Hepatic stellate cell (primary cell): ENCODE results near the gene C1GALT1.
"Not testable (repeated sequence)": the region's sequence is repeated elsewhere in the genome, so short reads cannot be mapped to it uniquely, and the experiment has no call there.

Source experiments
- DNase-seq: peaks from one replicate; pipeline ENCODE4 v3.0.0; 2011; ENCODE audit warnings: low spot score

Gene C1GALT1

DNA sequence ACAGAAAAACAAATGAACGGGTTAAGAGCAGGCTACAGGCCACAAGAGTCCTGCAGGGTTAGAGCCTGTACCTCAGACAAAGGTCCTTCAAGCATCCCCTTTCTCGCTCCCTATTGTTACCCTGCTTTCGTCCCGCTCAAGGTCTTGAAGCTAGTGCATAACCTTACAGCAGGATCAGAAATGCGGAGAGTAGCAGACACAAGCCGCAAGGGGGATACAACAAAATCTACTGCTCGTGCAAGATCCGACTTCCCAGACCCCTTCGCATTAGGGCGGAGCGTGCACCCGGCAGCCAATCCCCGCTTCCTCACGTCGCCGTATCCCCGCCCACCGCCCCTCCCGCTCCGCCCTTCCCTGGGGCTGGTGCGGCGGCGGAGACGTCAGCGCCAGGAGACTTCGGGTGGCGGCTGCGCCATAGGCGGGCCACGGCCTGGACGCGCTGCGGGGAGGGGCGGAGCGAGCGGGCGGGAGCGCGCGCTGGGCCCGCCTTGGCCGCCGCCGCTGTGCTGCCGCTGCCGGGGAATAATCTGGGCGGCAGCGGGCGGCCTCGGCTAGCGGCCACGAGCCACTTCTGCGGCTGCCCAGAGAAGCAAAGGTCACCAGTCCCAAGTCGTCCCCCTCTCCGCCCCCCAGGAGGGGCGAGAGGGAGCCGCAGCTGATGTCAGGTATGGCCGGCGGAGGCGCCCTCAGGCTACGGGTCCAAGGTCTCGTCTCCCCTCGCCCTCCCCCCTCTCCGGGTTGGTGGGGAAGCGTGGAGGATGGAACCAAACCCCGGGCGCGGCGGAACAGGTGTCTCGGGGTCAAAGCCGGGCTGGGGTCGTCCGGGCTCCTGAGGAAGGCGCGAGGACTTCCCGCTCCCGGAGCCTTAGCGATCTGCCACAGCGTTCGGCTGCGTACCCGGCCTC, at the start of gene C1GALT1:
C1GALT1 (plus strand) TSS at position 389 of the 905 bp plus-strand sequence. CDS start 51,776 bp downstream, outside the sequence.
- DNase-seq = peak; percentile 90

DNA sequence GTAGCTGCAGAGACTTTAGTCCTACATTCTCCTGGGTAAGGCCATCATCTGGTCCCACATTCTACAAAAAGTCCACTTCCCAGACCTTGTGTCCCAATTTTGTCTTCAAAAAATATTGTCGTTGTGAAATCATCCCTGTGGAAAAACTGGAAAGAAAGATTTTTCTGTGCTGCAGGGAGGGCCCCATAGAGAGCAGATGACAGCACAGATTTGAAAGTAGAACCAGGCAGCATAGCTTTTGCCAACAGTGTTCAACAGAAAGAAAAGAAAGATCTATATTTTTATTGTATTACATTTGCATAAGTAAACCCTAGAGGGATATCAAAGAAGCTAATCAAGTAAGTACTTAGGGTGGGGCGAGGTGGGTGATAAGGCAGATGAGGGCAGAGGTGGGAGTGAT, 48.3 kb upstream of the C1GALT1 start:
- DNase-seq = no peak

DNA sequence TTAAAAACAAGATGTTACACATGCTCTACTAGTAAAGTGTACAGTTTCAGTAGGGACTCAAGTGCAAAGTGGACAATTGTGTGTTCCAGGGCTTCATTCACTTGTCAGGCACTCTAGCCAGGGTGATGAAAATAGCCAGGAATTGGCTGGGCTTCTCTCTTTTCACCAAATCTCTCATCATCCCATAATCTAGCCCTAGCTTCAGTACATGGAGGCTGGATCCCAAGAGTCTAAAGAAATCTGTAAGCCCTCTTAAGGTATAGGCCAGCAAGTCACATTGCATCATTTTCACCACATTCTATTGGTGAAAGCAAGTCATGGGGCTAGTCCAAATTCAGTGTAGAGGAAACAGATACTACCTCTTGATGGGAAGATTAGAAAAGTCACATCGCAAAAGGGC, 47.3 kb upstream of the C1GALT1 start:
- no peak for DNase-seq

DNA sequence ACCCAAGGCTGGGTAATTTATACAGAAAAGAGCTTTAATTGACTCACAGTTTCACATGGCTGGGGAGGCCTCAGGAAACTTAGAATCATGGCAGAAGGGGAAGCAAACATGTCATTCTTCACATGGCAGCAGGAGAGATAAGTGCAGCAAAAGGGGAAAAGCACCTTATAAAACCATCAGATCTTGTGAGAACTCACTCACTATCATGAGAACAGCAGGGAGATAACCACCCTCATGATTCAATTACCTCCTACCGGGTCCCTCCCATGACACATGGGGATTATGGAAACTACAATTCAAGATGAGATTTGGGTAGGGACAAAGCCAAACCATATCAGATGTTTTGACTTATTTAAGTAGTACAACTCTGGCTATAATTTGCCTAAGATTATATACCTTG, 46.4 kb upstream of the C1GALT1 start:
- not testable (repeated sequence) for DNase-seq

DNA sequence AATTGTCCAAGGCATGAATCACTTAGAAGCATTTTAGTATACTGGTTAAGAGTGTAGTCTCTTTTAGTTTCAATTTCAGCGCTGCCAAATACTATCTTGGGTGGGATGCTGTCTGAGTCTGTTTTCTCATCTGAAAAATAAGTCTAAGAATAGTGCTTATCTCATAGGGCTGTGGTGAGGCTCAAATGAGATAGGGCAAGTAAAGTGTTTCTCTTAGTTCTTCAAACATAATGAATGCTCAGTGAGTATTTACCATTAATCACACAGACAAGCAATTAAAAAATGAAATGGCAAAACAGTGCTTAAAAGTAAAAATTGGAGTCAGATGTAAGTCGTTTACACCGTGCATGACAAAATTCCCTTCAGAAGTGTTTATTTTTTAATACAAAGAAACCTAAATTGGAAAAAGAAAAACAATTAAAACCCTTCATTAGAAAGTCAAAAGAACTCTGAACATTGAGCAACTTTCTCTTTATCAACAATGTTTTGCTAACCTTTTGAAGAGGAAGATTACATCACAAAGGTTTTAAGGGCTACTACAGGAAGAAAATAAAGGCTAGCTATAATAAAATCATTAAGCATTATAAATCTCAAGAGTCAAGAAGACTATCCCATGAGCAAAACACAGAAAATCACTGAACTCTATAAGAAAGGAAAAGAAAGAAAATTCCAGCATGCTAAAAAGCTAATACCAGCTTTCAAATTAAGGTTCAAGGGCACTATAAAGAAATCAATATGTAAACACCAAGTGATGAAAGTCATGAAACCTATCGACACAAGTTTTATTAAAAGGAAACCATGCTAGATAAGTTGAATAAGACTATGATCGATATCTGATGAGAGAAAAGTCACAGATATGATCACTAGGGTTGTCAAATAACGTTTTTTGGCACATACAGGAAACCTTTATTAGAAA, 45.6 kb upstream of the C1GALT1 start:
- no peak for DNase-seq

DNA sequence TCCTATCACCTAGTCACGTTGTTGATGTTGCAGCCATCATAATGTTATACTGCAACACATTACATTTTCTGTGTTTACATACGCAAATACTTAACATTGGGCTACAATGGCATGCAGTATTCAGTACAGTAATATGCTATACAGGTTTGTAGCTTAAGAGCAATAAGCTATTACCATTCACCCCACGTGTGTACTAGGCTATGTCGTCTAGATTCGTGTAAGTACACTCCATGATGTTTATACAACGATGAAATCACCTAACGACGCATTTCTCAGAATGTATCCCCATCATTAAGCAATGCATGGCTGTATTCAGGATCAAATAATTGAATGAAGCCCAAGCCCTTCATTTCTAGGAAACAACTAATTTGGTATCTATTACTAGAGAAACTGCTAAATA, 43.4 kb upstream of the C1GALT1 start:
- DNase-seq = no peak

DNA sequence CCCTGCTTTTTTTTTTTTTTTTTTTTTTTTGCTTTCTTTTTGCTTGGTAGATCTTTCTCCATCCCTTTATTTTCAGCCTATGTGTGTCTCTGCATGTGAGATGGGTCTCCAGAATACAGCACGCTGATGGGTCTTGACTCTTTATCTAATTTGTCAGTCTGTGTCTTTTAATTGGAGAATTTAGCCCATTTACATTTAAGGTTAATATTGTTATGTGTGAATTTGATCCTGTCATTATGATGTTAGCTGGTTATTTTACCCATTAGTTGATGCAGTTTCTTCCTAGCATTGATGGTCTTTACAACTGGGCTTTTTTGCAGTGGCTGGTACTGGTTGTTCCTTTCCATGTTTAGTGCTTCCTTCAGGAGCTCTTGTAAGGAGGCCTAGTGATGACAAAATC, 38.9 kb upstream of the C1GALT1 start:
- not testable (repeated sequence) for DNase-seq

DNA sequence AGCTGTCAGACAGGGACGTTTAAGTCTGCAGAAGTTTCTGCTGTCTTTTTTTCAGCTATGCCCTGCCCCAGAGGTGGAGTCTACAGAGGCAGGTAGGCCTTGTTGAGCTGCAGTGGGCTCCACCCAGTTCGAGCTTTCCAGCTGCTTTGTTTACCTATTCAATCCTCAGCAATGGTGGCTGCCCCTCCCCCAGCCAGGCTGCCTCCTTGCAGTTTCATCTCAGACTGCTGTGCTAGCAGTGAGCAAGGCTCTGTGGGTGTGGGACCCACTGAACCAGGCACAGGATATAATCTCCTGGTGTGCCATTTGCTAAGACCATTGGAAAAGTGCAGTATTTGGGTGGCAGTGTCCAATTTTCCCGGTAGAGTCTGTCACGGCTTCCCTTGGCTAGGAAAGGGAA, 37.2 kb upstream of the C1GALT1 start:
- DNase-seq = not testable (repeated sequence)

DNA sequence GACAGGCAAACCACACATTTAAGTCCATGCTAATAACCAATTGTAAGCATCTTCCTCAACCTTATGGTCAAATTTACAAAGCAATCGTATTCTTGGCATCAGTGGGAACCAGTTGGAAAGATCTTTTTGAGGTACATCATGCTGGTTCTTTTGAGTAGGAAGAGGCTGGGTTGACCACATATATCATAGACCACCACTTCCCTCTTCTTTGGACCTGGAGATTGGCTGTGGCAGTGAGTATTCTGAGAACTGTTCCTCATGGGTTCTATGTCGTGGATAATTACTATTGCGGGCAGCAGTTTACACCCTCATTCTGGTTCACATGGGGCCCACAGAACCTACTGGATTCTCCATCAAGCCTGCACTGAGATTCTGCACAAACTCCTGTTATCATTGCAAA, 35.5 kb upstream of the C1GALT1 start:
- no peak for DNase-seq

DNA sequence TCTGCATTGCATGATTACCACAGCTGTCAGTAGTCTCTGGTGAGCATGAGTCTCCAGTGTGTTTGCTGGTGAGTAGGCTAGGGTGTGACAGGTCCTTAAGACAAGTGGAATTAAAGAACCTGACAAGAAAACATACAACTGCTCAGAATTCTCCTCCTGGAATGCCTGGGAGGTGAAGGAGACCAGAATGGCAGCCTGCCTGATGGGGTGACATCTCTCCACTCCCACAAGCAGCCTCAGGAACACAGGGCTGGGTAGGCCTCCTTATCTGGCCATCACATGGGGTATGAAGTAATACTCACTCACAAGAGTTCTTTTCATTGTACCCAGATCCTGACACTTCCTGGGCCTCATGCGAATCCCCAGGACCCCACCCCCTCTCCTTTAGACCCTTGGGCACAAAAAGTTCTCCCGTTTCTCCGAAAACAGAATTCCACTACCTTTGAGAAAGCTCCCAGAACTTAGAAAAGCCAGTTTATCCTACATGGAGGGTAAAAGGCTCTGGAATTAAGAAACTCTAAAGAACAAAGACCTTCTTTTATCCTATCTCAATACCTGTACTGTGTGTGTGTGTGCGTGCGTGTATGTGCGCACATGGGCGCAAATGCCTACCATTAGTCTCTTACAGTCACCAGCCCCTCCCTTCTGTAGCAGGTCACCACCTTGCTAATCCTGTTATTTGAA, 33.4 kb upstream of the C1GALT1 start:
- no peak for DNase-seq

DNA sequence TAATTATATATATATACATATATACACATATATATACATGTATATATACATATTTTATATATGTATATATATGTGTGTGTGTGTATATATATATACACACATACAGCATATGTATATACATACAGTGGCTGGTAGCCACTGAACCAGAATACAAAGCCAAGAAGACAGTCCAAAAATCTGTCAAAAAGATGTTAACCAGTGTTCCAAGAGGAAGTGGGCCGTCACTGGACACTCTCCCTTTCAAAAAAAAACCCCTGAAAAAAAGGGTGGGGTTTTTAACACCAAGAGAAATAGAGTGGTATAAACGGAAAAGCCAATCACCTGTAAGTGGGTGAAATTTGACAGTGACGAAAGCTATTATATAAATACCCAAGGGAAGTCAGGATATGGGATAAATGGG, 31.1 kb upstream of the C1GALT1 start:
- DNase-seq = no peak

DNA sequence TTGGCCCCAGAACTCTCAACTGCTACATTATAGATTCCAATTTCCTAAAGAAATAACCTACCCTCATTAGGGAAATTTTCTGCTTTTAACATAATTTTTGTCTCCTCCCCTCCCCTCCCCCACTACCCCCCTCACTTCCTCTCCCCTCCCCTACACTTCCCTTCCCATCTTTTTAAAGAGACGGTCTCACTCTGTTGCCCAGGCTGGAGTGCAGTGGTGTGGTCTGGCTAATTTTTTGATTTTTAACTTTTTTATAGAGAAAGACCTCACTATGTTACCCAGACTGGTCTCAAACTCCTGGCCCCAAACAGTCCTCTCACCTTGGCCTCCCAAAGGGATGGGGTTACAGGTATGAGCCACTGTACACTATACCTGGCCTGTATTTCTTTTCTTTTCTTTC, 30.5 kb upstream of the C1GALT1 start:
- no peak for DNase-seq

DNA sequence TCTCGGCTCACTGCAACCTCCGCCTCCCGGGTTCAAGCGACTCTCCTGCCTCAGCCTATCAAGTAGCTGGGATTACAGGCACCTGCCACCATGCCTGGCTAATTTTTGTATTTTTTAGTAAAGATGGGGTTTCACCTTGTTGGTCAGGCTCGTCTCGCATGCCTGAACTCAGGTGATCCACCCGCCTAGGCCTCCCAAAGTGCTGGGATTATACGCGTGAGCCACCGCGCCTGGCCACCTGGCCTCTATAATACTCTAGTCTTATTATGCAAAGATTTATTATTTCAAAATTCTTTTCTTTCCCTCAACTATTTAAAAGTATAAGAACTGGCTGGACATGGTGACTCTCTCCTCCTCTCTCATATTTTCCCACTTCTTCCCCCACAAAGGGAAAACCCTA, 30.0 kb upstream of the C1GALT1 start:
- no peak for DNase-seq

DNA sequence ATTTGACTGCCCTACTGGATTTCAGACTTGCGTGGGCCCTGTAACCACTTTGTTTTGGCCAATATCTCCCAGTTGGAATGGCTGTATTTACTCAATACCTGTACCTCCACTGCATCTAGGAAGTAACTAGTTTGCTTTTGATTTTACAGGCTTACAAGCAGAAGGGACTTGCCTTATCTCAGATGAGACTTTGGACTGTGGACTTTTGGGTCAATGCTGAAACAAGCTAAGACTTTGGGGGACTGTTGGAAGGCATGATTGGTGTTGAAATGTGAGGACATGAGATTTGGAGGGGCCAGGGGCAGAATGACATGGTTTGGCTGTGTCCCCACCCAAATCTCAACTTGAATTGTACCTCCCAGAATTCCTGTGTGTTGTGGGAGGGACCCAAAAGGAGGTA, 28.0 kb upstream of the C1GALT1 start:
- DNase-seq = not testable (repeated sequence)

DNA sequence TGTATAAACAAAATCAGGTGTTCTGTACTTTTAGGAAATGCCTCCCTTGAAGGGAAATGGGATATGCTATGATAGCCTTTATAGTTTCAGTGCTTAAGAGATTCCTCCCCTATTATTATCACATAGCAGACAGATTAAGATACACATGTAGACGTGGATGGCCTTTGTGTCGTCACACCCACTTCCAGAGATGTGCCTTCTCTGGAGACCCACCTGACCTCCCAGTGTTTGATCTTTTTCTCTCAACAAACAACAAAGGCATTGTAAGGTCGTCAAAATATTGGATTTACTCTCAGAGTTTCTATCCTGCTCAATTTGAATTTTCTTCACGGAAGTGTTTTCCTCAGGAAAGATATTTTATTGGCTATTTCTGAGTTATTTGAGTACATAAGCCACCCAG, 25.7 kb upstream of the C1GALT1 start:
- DNase-seq = no peak

DNA sequence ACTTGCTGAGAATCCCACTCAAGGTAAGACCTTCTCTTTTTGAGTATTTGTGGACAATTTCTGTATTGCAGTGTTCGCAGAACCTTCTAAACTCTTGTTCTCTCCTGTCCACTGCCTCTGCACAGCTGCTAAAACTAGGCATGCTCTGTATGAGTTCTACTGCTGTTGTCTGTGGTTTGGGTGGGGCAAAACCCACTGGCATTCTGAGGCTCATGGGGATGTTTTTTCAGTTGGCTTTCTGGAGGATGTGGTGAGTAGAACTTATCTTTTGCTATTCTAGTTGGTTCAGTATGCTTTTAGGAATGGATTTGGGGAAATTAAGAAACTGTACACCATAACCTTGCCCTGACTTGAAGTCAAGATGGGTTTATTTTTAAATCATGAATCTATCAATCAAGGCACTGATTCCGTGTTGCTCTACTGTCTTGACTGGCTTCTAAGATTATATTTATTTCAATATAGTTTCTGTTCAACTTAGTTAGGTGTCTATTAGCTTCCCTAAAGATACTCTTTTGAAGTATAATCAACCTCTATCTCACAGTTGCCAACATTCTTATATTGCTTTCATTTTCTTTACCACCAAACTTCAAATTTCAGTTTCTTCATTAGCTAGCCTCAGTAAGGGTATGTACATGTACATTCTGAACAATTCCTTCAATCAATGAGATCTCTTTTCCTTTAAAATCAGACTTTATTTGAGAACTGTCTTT, 25.0 kb upstream of the C1GALT1 start:
- DNase-seq = peak; percentile 67

DNA sequence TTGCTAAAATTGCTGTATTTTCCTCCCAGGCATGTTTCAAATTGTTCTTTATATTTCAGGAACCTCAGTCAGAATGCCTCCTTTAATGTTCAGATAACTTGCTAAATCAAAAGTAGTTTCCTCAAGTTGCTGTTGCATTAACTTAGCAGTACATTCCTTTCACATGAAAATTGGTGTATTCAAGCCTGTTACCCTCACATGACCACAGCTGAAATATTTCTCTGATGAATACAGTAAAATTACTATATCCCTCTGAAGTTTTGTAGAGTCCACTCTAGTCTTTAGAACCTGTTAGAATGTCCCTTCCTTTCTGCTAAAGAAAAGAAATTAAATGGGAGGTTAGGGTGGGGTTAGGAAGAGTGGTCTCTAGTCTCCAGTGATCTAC, 24.5 kb upstream of the C1GALT1 start:
- DNase-seq = peak; percentile 26

DNA sequence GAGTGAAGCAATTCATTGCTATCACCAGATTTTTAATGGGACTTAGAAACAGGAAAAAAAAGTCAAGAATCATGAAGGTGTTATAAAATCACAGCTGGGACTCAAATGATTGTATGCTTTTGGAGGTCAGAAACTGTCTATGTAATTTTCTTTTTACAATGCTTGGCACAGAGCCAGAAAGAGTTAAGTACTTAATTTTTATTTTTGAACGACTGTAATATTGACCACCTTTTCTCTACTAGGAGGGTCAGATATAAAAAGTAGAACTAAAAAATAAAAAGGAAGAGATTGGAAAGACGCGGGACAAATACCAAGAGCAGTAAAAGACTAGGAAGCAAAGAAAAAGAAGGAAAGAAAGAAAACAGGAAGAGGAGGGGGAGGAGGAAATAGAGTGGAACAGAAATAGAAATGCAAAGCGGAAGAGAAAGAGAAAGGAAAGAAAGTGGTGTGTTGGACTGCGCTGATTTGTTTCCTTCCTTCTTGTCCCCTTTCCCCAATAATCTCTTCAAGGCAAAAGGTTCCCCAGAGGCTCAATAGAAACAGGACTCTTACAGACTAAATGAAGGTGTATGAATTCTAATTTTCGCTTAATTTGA, 23.2 kb upstream of the C1GALT1 start:
- no peak for DNase-seq

DNA sequence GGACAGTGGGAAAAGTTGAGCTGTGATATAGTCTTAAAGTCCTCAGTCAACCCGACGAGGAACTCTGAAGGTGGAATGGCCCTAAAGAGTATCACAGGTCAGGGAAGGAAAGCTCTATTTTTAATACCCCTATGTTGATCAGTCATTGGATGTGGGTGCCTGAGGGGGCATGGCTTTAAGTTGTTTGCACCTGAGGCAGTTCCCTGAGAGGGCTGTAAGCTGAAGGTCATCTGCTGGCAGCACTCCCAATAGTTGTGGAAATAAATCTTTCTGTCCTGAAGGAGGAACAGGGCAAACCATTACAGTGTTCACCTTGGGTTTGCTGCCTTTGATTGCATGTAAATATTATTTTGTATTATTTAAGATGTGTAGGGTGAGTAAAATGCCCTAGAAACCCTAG, 17.8 kb upstream of the C1GALT1 start:
- no peak for DNase-seq

DNA sequence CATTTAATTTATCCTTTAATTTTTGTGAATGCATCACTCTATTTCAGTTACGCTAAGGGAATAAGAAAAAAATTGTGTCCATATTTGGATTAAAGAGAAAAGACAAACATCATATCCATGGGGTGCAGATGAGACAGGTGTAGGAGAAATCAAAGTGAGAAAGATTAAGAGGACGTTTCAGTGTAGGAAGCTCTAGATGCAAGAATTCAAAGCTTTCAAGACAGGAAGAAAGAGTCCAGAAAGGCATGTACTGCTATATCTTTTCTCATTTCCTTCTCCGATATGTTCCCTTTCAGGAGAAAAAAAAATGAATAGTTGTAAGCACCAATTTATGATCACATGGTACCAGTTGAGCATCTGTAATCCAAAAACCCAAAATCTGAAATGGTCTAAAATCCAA, 17.0 kb upstream of the C1GALT1 start:
- DNase-seq = no peak

DNA sequence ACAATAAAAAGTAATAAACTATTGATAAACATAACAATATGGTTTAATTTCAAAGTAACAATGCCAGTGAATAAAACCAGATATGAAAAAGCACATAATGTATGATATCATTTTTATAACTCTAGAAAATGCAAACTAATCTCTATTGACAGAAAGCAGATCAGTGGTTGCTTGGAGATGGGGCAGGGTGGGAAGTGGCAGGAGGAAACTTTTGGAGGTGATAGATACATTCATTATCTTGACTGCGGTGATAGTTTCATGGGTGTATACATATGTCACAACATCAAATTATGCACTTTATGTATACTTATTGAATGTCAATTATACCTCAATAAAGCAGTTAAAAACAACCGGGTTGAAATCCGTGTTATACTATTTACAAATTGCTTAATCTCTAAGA, 16.0 kb upstream of the C1GALT1 start:
- no peak for DNase-seq
